ENCODE data around the gene PBX2. TPM values are rescaled to one million over a fixed set of nuclear protein-coding genes. Genes with fewer than 3 reads are reported as not detected.

PBX2 gene
- total and polyA plus RNA-seq, 4 donors: 1.5 to 52.5 (median 18.7) TPM

DNA sequence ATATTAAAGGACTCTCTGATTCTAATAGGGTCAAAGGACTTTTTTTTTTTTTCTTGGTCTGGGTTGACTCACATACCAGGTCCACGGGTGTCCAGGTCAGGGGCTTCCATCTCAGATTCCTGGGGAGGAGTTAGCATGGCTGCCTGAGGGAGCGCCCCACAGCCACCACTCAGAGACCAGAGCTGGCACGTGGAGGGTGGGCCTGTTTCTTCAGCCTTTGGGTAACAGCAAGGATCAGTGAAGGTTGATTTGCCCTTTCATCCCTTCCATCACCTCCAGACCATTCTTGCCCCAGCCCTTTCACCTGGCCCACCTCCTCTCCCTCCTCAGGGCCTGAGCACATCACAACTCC lies 8.3 kb upstream of the PBX2 start:
- WGBS: 68% methylated on average over 3 of the region's 3 CpGs
- Histone ChIP-seq H3K27ac (ENCODE audit: low read depth in 1 of 2, low read length in 2 of 2) (no peak overlapping the region), H3K9me3 (ENCODE audit: control insufficient read depth in 4 of 4, low read length in 3 of 4) (no peaks in the 10 kb centered on the region)

GRCh38 chr6:32196682-32197616 lies 6.9 kb upstream of the PBX2 start:
- H3K27me3 ChIP-seq (ENCODE audit: control insufficient read depth in 4 of 4, insufficient read depth in 4 of 4, low read length in 3 of 4): no peaks in the 10 kb centered on the region
- DNase-seq (ENCODE audit: low spot score): peak; percentile 55
- WGBS: 46% methylated on average over 28 of the region's 28 CpGs
- H3K4me3 ChIP-seq (ENCODE audit: low read depth in 1 of 3, low read length in 3 of 3): peak overlapping the region; percentile 54 to 91 (median 63)
- no peaks in the 10 kb centered on the region for H3K9me3 ChIP-seq (ENCODE audit: control insufficient read depth in 4 of 4, low read length in 3 of 4)
- peak overlapping the region; percentile 44 to 98 for H3K9ac ChIP-seq (ENCODE audit: low read depth in 1 of 2, low read length in 2 of 2)
- TF ChIP-seq, protein P1, sequence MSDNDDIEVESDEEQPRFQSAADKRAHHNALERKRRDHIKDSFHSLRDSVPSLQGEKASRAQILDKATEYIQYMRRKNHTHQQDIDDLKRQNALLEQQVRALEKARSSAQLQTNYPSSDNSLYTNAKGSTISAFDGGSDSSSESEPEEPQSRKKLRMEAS (IDR thresholded peaks at IDR 0.05): no peak
- peak in 1 of 2 donors; percentile 5 for TF ChIP-seq JUND (IDR thresholded peaks at IDR 0.05)
- H3K4me1 ChIP-seq (ENCODE audit: control insufficient read depth in 4 of 4, insufficient read depth in 4 of 4, low read length in 3 of 4): peaks cover 0 to 23% (median 12%) of the 10 kb centered on the region in 4 donors
- no peaks in the 10 kb centered on the region for H3K36me3 ChIP-seq (ENCODE audit: control insufficient read depth in 4 of 4, insufficient read depth in 3 of 4, low read depth in 1 of 4, low read length in 3 of 4)
- peak overlapping the region; percentile 92 to 99 for H3K27ac ChIP-seq (ENCODE audit: low read depth in 1 of 2, low read length in 2 of 2)

More for the DNA sequence above, 8.3 kb upstream of the PBX2 start:
- Histone ChIP-seq H3K36me3 (ENCODE audit: control insufficient read depth in 4 of 4, insufficient read depth in 3 of 4, low read depth in 1 of 4, low read length in 3 of 4) (no peaks in the 10 kb centered on the region), H3K9ac (ENCODE audit: low read depth in 1 of 2, low read length in 2 of 2) (no peak overlapping the region), H3K4me1 (ENCODE audit: control insufficient read depth in 4 of 4, insufficient read depth in 4 of 4, low read length in 3 of 4) (peaks cover 0 to 23% (median 12%) of the 10 kb centered on the region in 4 donors), H3K4me3 (ENCODE audit: low read depth in 1 of 3, low read length in 3 of 3) (no peak overlapping the region), H3K27me3 (ENCODE audit: control insufficient read depth in 4 of 4, insufficient read depth in 4 of 4, low read length in 3 of 4) (no peaks in the 10 kb centered on the region)
- DNase-seq (ENCODE audit: low spot score): no peak
- no peak for TF ChIP-seq FOXA1 (IDR thresholded peaks at IDR 0.05)
- TF ChIP-seq, protein P1 (IDR thresholded peaks at IDR 0.05): no peak

DNA sequence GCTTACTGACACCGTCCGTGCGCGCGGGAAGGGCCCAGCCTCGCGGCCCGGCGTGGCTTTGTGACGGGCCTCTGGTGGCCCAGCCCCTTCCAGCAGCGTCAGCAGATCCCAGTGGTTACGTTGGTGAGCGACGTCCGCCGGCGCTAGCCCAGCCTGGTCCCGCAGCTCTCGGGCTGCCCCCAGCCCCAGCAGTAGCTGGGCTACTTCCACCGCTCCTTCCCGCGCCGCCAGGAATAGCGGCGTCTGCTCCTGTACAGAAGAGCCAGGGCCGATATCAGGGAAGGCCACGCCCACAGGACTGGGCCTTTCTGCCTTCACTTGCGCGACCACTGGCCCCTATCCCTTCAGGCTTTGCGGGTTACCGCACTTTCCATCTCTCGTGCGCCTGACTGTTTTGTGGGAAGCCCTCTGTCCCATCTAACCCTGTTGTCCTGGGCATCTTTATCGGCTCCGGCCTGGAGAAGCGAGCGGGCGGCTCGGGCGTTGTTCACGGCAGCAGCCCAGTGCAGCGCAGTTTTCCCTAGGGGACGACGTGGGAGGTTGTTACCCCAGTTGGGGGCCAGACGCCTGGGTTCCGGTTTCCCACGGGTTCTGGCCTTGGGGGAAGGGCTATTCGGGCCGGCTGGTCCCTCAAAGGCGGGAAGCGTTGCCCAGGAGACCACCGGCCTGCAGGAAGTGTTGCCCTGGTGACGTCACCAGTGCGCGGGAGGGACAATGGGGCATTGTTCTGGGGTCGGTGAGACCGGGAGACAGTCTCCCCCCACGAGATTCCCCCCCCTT lies 6.1 kb upstream of the PBX2 start:
- Histone ChIP-seq H3K4me1 (ENCODE audit: control insufficient read depth in 4 of 4, insufficient read depth in 4 of 4, low read length in 3 of 4) (peaks cover 2 to 23% (median 13%) of the 10 kb centered on the region in 4 donors), H3K36me3 (ENCODE audit: control insufficient read depth in 4 of 4, insufficient read depth in 3 of 4, low read depth in 1 of 4, low read length in 3 of 4) (no peaks in the 10 kb centered on the region)
- TF ChIP-seq FOXA2 (IDR thresholded peaks at IDR 0.05) (no peak), GABPA (IDR thresholded peaks at IDR 0.05 in 1 of 2, conservative IDR thresholded peaks at IDR 0.05 in 1 of 2) (no peak), HNF4G (IDR thresholded peaks at IDR 0.05) (no peak), FOXA1 (IDR thresholded peaks at IDR 0.05) (peak; percentile 28), TAF1 (conservative IDR thresholded peaks at IDR 0.05) (peak; percentile 40), HNF4A (conservative IDR thresholded peaks at IDR 0.05) (no peak), EGR1 (IDR thresholded peaks at IDR 0.05; ENCODE audit: low read depth in 2 of 2) (peak in 1 of 2 donors; percentile 89), REST (IDR thresholded peaks at IDR 0.05) (peak; percentile 58), JUND (IDR thresholded peaks at IDR 0.05) (peak; percentile 58 to 64), RXRA (IDR thresholded peaks at IDR 0.05) (no peak), NR2F2 (IDR thresholded peaks at IDR 0.05) (peak; percentile 39), RAD21 (IDR thresholded peaks at IDR 0.05) (no peak)
- TF ChIP-seq, protein P2, sequence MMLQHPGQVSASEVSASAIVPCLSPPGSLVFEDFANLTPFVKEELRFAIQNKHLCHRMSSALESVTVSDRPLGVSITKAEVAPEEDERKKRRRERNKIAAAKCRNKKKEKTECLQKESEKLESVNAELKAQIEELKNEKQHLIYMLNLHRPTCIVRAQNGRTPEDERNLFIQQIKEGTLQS (IDR thresholded peaks at IDR 0.05): no peak
- TF ChIP-seq, protein P3, sequence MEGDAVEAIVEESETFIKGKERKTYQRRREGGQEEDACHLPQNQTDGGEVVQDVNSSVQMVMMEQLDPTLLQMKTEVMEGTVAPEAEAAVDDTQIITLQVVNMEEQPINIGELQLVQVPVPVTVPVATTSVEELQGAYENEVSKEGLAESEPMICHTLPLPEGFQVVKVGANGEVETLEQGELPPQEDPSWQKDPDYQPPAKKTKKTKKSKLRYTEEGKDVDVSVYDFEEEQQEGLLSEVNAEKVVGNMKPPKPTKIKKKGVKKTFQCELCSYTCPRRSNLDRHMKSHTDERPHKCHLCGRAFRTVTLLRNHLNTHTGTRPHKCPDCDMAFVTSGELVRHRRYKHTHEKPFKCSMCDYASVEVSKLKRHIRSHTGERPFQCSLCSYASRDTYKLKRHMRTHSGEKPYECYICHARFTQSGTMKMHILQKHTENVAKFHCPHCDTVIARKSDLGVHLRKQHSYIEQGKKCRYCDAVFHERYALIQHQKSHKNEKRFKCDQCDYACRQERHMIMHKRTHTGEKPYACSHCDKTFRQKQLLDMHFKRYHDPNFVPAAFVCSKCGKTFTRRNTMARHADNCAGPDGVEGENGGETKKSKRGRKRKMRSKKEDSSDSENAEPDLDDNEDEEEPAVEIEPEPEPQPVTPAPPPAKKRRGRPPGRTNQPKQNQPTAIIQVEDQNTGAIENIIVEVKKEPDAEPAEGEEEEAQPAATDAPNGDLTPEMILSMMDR (IDR thresholded peaks at IDR 0.05; ENCODE audit: low read depth, low read length, missing input control): no peak
- TF ChIP-seq, protein P1 (IDR thresholded peaks at IDR 0.05): peak; percentile 19
- TF ChIP-seq, protein P4, sequence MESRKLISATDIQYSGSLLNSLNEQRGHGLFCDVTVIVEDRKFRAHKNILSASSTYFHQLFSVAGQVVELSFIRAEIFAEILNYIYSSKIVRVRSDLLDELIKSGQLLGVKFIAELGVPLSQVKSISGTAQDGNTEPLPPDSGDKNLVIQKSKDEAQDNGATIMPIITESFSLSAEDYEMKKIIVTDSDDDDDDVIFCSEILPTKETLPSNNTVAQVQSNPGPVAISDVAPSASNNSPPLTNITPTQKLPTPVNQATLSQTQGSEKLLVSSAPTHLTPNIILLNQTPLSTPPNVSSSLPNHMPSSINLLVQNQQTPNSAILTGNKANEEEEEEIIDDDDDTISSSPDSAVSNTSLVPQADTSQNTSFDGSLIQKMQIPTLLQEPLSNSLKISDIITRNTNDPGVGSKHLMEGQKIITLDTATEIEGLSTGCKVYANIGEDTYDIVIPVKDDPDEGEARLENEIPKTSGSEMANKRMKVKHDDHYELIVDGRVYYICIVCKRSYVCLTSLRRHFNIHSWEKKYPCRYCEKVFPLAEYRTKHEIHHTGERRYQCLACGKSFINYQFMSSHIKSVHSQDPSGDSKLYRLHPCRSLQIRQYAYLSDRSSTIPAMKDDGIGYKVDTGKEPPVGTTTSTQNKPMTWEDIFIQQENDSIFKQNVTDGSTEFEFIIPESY (IDR thresholded peaks at IDR 0.05): peak; percentile 22

More for the DNA sequence above, 6.1 kb upstream of the PBX2 start:
- DNase-seq (ENCODE audit: low spot score): peak; percentile 73
- Histone ChIP-seq H3K4me3 (ENCODE audit: low read depth in 1 of 3, low read length in 3 of 3) (peak overlapping the region; percentile 54 to 91 (median 63)), H3K9ac (ENCODE audit: low read depth in 1 of 2, low read length in 2 of 2) (peak overlapping the region; percentile 74 to 98), H3K27ac (ENCODE audit: low read depth in 1 of 2, low read length in 2 of 2) (peak overlapping the region; percentile 92 to 99), H3K9me3 (ENCODE audit: control insufficient read depth in 4 of 4, low read length in 3 of 4) (no peaks in the 10 kb centered on the region), H3K27me3 (ENCODE audit: control insufficient read depth in 4 of 4, insufficient read depth in 4 of 4, low read length in 3 of 4) (no peaks in the 10 kb centered on the region)
- WGBS: under 1% methylated on average over 58 of the region's 58 CpGs
